Stimulated activated CD4-positive, alpha-beta T cell treated with anti-CD3 and anti-CD28 coated beads, Interleukin-2, amount 100 ng/mL, for 48 hours (primary cell): ENCODE data around the gene C1orf115.
"Not testable (repeated sequence)": the region's sequence is repeated elsewhere in the genome, so short reads cannot be mapped to it uniquely, and the experiment has no call there.

Experiments used
- DNase-seq, 2 donors: peaks; one replicate each; pipeline ENCODE4 v3.0.0-alpha.2; 2020

The C1orf115 gene

GRCh38 chr1:220730486-220730885 is 40.3 kb downstream of the C1orf115 start:
- no peak for DNase-seq

GRCh38 chr1:220732137-220732536 is 42.0 kb downstream of the C1orf115 start:
- no peak for DNase-seq

GRCh38 chr1:220732621-220733020 is 42.5 kb downstream of the C1orf115 start:
- DNase-seq, result no peak

- peak; percentile 84 for DNase-seq
These were observed 43.0 kb downstream of the C1orf115 start for GRCh38 chr1:220733086-220733601.

GRCh38 chr1:220734571-220735326 is 44.6 kb downstream of the C1orf115 start:
- DNase-seq, result no peak

GRCh38 chr1:220736283-220736682 is 46.1 kb downstream of the C1orf115 start:
- DNase-seq, result not testable (repeated sequence)

GRCh38 chr1:220741349-220741748 is 51.2 kb downstream of the C1orf115 start:
- DNase-seq, result no peak

GRCh38 chr1:220741825-220742224 is 51.7 kb downstream of the C1orf115 start:
- no peak for DNase-seq

- DNase-seq, result no peak
These were observed 52.4 kb downstream of the C1orf115 start for GRCh38 chr1:220742520-220742919.

GRCh38 chr1:220746851-220747250 is 56.7 kb downstream of the C1orf115 start:
- no peak for DNase-seq

GRCh38 chr1:220747437-220748088 is 57.4 kb downstream of the C1orf115 start:
- no peak for DNase-seq

GRCh38 chr1:220748089-220748934 is 58.1 kb downstream of the C1orf115 start, which contains the start of gene MTARC2:
MTARC2 (plus strand) TSS chr1:220748322; CDS start chr1:220748532, 210 bp downstream.
- DNase-seq, result no peak
